Activated CD4-positive, alpha-beta T cell treated with anti-CD3 and anti-CD28 coated beads, Interleukin-2, amount 50 U/mL, for 16 hours (primary cell): ENCODE data around the gene MED25.
"Not testable (repeated sequence)": the region's sequence is repeated elsewhere in the genome, so short reads cannot be mapped to it uniquely, and the experiment has no call there.

Experiments
- DNase-seq: peaks from one replicate; pipeline ENCODE4 v3.0.0-alpha.2; 2020

MED25 gene

GRCh38 chr19:49818649-49819370 is 721 bp downstream of the MED25 start:
- DNase-seq: no peak

GRCh38 chr19:49819452-49820115 is 1.5 kb downstream of the MED25 start:
- not testable (repeated sequence) for DNase-seq

DNA sequence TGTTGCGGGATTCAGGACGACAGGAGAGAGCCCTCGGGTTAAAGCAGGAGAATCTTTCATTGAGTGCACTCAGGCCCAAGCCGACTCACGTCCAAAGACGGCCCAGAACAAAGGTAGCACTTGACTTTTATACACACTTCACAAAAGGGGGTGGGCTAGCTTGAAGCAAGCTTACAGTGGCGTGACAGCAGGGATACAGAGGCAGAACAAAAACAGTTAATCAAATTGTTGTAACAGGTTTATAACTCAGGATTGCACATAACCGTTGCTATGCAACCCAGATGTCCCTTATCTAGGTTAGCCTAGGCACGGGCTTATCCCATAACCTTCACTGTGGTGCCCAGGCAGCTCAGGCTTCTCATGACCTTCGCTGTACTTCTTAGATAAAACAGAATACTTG is 2.0 kb downstream of the MED25 start:
- no peak for DNase-seq

- DNase-seq: no peak
Observed at GRCh38 chr19:49823472-49823871, 5.4 kb downstream of the MED25 start.

DNA sequence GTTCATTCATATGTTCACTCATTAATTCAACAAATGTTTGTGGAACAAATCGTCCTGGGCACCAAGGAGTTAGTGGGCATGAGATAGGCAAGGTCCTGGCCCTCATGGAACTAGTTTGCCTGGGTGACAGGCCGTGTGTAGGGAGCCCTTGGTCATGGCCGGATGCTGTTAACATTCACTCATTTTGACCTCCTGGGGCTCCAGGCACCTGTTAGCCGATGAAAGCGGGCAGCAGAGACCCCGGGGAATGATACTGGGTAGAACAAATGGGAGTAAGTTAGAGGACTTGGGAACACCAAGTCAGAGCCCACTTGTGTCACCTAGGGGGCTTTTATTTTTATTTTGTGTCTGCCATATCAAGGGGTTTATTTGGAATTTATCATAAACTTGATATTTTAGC is 6.6 kb downstream of the MED25 start:
- DNase-seq: no peak

GRCh38 chr19:49827034-49827433 is 8.9 kb downstream of the MED25 start:
- no peak for DNase-seq

DNA sequence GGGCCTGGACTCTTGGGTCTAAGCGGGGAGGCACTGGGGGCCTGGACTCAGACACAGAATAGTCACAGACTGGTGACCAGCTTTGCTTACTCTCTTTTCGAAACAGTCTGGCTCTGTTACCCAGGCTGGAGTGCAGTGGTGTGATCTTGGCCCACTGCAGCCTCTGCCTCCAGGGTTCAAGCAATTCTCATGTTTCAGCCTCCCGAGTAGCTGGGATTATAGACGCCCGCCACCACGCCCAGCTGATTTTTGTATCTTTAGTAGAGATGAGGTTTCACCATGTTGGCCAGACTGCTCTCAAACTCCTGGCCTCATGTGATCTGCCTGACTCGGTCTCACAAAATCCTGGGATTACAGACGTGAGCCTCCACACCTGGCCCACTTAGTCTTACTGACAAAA is 11.1 kb downstream of the MED25 start:
- no peak for DNase-seq

- no peak for DNase-seq
Observed at GRCh38 chr19:49829721-49830120, 11.6 kb downstream of the MED25 start.

DNA sequence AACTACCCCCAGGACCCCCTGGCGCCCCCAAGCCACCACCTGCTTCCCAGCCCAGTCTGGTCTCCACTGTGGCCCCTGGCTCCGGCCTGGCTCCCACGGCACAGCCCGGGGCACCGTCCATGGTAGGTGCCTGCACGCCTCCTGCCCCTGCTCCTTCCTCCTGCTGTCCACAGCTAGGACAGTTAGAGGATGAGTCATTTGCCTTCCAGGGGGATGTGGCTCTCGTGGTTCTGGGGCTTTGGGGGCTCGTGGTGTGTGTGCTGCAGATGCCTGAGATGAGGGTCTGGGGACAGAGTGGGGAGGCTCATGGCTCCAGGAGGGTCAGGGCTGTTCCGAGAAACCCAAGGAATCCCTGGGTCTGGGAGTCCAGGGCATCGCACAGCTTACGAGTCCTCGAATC is 12.7 kb downstream of the MED25 start:
- DNase-seq: no peak

- no peak for DNase-seq
Observed at GRCh38 chr19:49831592-49831991, 13.5 kb downstream of the MED25 start.

DNA sequence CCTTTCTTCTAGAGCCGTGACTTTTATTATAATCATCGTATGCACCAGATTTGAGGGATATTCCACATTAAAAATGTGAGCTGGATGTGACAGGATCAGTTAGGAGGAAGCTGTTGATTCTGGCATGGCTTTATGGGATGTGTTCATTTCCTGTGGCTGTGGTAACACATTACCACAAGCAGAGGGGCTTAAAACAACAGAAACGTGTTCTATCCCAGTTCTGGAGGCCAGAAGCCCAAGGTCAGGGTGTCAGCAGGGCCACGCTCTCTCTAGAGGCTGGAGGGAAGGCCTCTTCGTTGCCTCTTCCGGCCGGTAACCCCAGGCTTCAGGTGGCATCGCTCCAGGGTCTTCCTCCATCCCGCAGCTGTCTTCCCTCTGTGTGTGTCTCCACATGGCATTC is 14.5 kb downstream of the MED25 start:
- DNase-seq: no peak

GRCh38 chr19:49833599-49833998 is 15.5 kb downstream of the MED25 start:
- no peak for DNase-seq

- DNase-seq: no peak
Observed at GRCh38 chr19:49835562-49835961, 17.5 kb downstream of the MED25 start.

- DNase-seq: no peak
Observed at GRCh38 chr19:49836176-49837008, 18.3 kb downstream of the MED25 start.

GRCh38 chr19:49837009-49837310 is 18.9 kb downstream of the MED25 start:
- no peak for DNase-seq

- DNase-seq: no peak
Observed at GRCh38 chr19:49837425-49837824, 19.3 kb downstream of the MED25 start.

DNA sequence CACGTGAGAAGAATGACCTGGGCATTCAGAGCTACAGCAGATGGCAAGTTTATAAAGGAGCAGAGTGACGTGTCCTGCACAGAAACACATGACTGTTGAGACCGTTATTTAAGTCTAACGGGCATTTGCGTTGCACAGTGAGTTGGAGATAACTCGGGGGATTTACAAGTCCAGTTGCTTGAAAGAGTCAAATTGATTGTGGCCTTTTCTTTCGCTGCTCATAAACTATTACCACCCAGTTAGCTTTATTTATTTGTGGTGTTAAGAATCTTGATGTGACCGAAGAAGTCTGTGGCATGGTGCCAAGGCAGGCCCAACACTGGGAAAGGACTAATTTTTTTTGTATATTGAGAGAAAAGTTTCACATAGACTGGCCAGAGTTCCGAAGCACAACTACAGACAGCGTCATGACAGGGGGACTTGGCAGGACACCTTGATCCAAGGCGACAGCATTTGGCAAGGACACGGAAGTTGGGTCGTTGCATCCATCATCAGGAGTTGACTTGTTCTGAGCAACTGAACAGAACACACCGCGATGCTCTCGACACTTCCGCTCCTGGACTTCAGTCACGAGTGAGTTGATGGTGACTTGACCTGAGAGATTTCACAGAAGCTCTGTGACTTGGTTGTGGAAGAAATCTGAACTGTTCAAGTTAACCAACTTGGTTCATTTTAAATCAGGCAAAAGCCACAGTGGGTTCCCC is 20.9 kb downstream of the MED25 start:
- DNase-seq: no peak

- DNase-seq: no peak
Observed at GRCh38 chr19:49839713-49840112, 21.6 kb downstream of the MED25 start.

- DNase-seq: no peak
Observed at GRCh38 chr19:49840321-49840720, 22.2 kb downstream of the MED25 start.

DNA sequence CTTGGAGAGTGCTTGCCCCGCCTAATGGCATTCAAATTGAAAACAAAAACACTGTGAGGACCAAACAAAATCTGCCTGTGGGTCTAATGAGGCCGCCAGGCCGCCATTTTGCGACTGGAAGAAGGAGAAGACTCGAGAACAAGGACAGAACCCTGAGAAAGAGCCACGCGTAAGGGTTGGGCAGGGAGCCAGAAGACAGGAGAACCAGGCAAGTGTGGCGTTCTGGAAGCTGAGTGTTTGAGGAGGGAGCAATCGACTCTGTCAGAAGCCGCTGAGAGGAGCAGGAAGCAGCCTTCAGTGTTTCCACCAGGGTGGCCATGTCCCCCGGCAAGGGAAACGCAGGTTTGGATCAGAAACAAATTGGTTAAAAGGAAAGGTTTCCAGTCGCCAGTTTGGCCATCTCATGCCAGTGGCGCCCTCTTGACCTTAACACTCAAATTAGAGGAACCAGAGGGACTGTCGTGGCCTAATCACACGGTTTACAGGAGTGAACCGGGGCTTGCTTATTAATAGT is 22.7 kb downstream of the MED25 start:
- DNase-seq: no peak

DNA sequence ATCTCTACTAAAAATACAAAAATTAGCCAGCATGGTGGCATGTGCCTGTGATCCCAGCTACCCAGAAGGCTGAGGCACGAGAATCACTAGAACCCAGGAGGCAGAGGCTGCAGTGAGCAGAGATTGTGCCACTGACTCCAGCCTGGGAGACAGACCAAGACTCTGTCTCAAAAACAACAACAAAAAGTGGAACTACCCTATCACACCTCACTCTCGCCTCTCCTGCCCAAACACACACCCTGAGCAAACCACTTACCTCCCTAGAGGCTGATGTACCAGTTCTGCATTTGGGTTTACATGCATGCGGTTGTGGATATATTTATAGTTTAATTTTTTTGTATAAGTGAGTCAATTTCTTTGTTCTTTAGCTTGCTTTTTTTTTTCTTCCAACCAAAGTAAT is 25.2 kb downstream of the MED25 start:
- no peak for DNase-seq

GRCh38 chr19:49844138-49845095 is 26.3 kb downstream of the MED25 start:
- no peak for DNase-seq
